AG10803 (cell line): ENCODE results near the gene MIR17HG.
A peak's percentile ranks its signal among the peaks of the same experiment; 100 is the strongest.

ENCODE experiments used
- DNase-seq: peaks from one replicate; pipeline ENCODE4 v3.0.0; 2010; ENCODE audit warnings: low read depth
- H3K4me3 ChIP-seq: 2 replicates; pipeline ENCODE4 v1.5.1; 2011; ENCODE audit warnings: mild to moderate bottlenecking, low read length, control low read depth
- CTCF ChIP-seq: conservative IDR thresholded peaks from 2 replicates; pipeline ENCODE4 v1.5.1; 2011; ENCODE audit warnings: mild to moderate bottlenecking, low read length, control low read depth, inconsistent platforms

Gene MIR17HG

GRCh38 chr13:91308299-91308698 lies 39.2 kb upstream of the MIR17HG start:
- DNase-seq: no peak
- no peak overlapping the region for H3K4me3 ChIP-seq
- TF ChIP-seq CTCF: no peak

GRCh38 chr13:91311491-91311890 lies 36.0 kb upstream of the MIR17HG start:
- H3K4me3 ChIP-seq: no peak overlapping the region
- TF ChIP-seq CTCF: no peak

GRCh38 chr13:91312324-91312723 lies 35.2 kb upstream of the MIR17HG start:
- no peak for DNase-seq
- TF ChIP-seq CTCF: no peak
- no peak overlapping the region for H3K4me3 ChIP-seq

More at GRCh38 chr13:91311491-91311890, 36.0 kb upstream of the MIR17HG start:
- DNase-seq: no peak

- no peak overlapping the region for H3K4me3 ChIP-seq
- TF ChIP-seq CTCF: peak; percentile 60
- DNase-seq: peak; percentile 26
Observed at GRCh38 chr13:91313103-91313502, 34.4 kb upstream of the MIR17HG start.

GRCh38 chr13:91313581-91313980 lies 33.9 kb upstream of the MIR17HG start:
- no peak overlapping the region for H3K4me3 ChIP-seq
- no peak for DNase-seq
- no peak for TF ChIP-seq CTCF

GRCh38 chr13:91314888-91315287 lies 32.6 kb upstream of the MIR17HG start:
- no peak overlapping the region for H3K4me3 ChIP-seq
- TF ChIP-seq CTCF: no peak
- no peak for DNase-seq

- no peak overlapping the region for H3K4me3 ChIP-seq
- no peak for DNase-seq
- TF ChIP-seq CTCF: no peak
Observed at GRCh38 chr13:91318886-91319285, 28.6 kb upstream of the MIR17HG start.
